Pancreas (tissue), 10 donors: ENCODE data around the gene CALM1. TPM values are rescaled to one million over a fixed set of nuclear protein-coding genes. Genes with fewer than 3 reads are reported as not detected.

Experiments used
- ATAC-seq, 4 donors: fragments of 200-7000 bp; cut with Tn5 transposase; one replicate each; pipeline versions ENCODE4 v1.8.0 to v1.9.1; 2020; ENCODE audit warnings: mild to moderate bottlenecking in 4 of 4, moderate library complexity in 4 of 4
- DNase-seq, 6 donors: peaks; one replicate each; pipeline ENCODE4 v3.0.0-alpha.2; 2020
- FAIRE-seq: peaks from 2 replicates; lab custom pipeline; 2012; peaks lifted over from hg19 to GRCh38; lab: Jason Lieb, UNC
- H3K27ac ChIP-seq, 4 donors: fragments of 200-600 bp; sonication (generic); 1 replicate in 3 of 4; 2 replicates in 1 of 4; pipeline versions ENCODE4 v1.5.0 to v1.8.0; 2020
- H3K27me3 ChIP-seq, 4 donors: fragments of 200-600 bp; one replicate each; pipeline ENCODE4 v1.8.0; 2021
- H3K36me3 ChIP-seq, 3 donors: fragments of 200-600 bp; sonication (generic) in 1 of 3; one replicate each; pipeline versions ENCODE4 v1.5.0 to v1.8.0; 2020 to 2021
- H3K4me1 ChIP-seq, 3 donors: fragments of 200-600 bp; one replicate each; pipeline ENCODE4 v1.8.0; 2021
- H3K4me3 ChIP-seq, 4 donors: fragments of 200-600 bp; sonication (generic) in 2 of 4; one replicate each; pipeline versions ENCODE4 v1.5.0 to v1.8.0; 2020 to 2021
- H3K9me3 ChIP-seq, 4 donors: fragments of 200-600 bp; one replicate each; pipeline ENCODE4 v1.8.0; 2021
- WGBS, 2 donors: extraction: QIAGEN DNeasy Blood & Tissue Kit; methylation state at CpG; one replicate each; pipeline ENCODE4 v1.1.7; 2013; 5-methylcytosine and 5-hydroxymethylcytosine counted together
- intact Hi-C, 3 donors: fragments of 100-400 bp; cut with DNase I; formaldehyde crosslinking; loops; one replicate each; pipeline versions ENCODE4 v1.11.1 to v1.14.2; 2022
- polyA plus RNA-seq, 2 donors: library from polyadenylated mRNA; stranded (reverse); fragments of 200-250 nt; gene quantifications; one replicate each; pipeline ENCODE4 v1.2.3, GENCODE V29; 2013
- total RNA-seq, 6 donors: library from RNA; stranded (reverse); fragmentation: NEBNext Ultra II Directional in 4 of 6; extraction: Animal tissue kit (Norgen Biotek cat#: 25700) in 4 of 6; gene quantifications; one replicate each; pipeline versions ENCODE4 v1.2.1 to v1.2.4, GENCODE V29; 2021 to 2023
- TF ChIP-seq, protein P1 (sequence below), 4 donors: fragments of 200-600 bp; sonication (generic) in 3 of 4; IDR thresholded peaks; one replicate each; pipeline versions ENCODE4 v1.5.0 to v1.8.0; 2021; ENCODE audit warnings: antibody characterized with exemption in 4 of 4
- donor health status: healthy with polysubstance abuse.
- donor health status: DM: no; HTN: no; CAD: no; lungs with moderate emphysema.
- donor health status: DM: no; HTN: no; CAD: no.
- donor health status: control.
- donor health status: control.
- donor health status: Bipolar disorder and iron deficiency.
- donor health status: DM: yes; HTN: yes; CAD: no.
- donor health status: DM: no; HTN: no; CAD: no.
- donor health status: DM: no; HTN: no; CAD: no.
- donor health status: DM: yes; HTN: yes; CAD: no.

CALM1 gene
- total and polyA plus RNA-seq, 8 donors = 104 to 181 (median 141) TPM

GRCh38 chr14:90445011-90445410 is 48.2 kb downstream of the CALM1 start:
- Histone ChIP-seq H3K9me3 (no peaks in the 10 kb centered on the region), H3K4me3 (no peak overlapping the region), H3K36me3 (no peaks in the 10 kb centered on the region), H3K4me1 (no peaks in the 10 kb centered on the region), H3K27me3 (no peaks in the 10 kb centered on the region), H3K27ac (no peak overlapping the region)
- TF ChIP-seq, protein P1, sequence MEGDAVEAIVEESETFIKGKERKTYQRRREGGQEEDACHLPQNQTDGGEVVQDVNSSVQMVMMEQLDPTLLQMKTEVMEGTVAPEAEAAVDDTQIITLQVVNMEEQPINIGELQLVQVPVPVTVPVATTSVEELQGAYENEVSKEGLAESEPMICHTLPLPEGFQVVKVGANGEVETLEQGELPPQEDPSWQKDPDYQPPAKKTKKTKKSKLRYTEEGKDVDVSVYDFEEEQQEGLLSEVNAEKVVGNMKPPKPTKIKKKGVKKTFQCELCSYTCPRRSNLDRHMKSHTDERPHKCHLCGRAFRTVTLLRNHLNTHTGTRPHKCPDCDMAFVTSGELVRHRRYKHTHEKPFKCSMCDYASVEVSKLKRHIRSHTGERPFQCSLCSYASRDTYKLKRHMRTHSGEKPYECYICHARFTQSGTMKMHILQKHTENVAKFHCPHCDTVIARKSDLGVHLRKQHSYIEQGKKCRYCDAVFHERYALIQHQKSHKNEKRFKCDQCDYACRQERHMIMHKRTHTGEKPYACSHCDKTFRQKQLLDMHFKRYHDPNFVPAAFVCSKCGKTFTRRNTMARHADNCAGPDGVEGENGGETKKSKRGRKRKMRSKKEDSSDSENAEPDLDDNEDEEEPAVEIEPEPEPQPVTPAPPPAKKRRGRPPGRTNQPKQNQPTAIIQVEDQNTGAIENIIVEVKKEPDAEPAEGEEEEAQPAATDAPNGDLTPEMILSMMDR (IDR thresholded peaks at IDR 0.05) = no peak
- intact Hi-C loops = no loop called here
- no peak for ATAC-seq
- no peak for DNase-seq
- 86 to 93% methylated on average over 4 of the region's 4 CpGs for WGBS, 2 donors
- no peak for FAIRE-seq

- Histone ChIP-seq H3K27me3 (no peaks in the 10 kb centered on the region), H3K27ac (no peak overlapping the region), H3K36me3 (no peaks in the 10 kb centered on the region), H3K9me3 (no peaks in the 10 kb centered on the region), H3K4me3 (no peak overlapping the region), H3K4me1 (no peaks in the 10 kb centered on the region)
- ATAC-seq (no peak), FAIRE-seq (no peak), DNase-seq (no peak)
- 81 to 88% methylated on average over 4 of the region's 4 CpGs for WGBS, 2 donors
- TF ChIP-seq, protein P1 (IDR thresholded peaks at IDR 0.05) = no peak
- intact Hi-C loops = no loop called here
Observed at GRCh38 chr14:90446405-90446804, 49.6 kb downstream of the CALM1 start.

DNA sequence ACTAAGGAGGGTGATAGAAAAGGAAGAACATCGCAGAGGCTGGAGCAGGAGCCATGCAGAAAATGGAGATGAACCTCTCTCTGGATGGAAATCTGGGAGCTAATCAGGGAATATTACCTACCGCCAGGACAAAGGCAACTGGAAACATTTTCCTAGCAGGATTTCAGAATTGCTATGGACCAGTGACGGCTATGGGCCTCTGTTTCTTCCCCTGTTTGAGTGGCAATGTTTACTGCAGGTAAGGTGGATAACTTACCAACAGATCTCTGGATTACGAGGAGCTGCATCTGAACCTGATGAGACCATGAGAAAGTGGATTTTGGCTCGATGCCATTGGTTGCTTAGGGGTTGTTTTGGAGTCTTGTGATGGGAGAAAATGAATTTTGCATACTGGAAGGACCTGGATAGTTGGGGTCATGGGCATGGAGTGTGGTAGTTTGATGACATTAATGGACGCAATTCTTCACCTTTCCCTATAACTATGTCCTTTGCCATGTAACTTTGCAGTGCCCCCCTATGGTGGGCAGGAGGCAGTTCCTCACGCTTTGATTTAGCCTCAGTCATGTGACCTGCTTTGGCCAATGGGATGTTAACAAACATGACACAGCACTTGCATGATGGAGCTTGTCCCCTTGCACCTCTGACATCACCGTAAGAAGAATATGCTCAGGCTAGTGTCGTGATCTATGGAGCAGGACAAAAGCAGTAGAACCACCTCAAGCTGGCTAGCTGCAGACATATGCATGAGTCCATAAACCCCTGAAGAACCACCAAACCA is 51.1 kb downstream of the CALM1 start:
- no peak for DNase-seq
- Histone ChIP-seq H3K4me3 (no peak overlapping the region), H3K9me3 (no peaks in the 10 kb centered on the region), H3K27me3 (no peaks in the 10 kb centered on the region), H3K4me1 (no peaks in the 10 kb centered on the region), H3K27ac (no peak overlapping the region), H3K36me3 (no peaks in the 10 kb centered on the region)
- intact Hi-C loops = no loop called here
- ATAC-seq = no peak
- TF ChIP-seq, protein P1 (IDR thresholded peaks at IDR 0.05) = no peak
- WGBS, 2 donors = 87 to 89% methylated on average over 9 of the region's 9 CpGs
- FAIRE-seq = no peak

GRCh38 chr14:90449411-90449810 is 52.6 kb downstream of the CALM1 start:
- ATAC-seq (no peak), DNase-seq (no peak), FAIRE-seq (no peak)
- H3K27ac ChIP-seq = no peak overlapping the region
- intact Hi-C loops = no loop called here
- no peaks in the 10 kb centered on the region for H3K36me3 ChIP-seq
- TF ChIP-seq, protein P1 (IDR thresholded peaks at IDR 0.05) = no peak
- no peak overlapping the region for H3K4me3 ChIP-seq
- H3K27me3 ChIP-seq = no peaks in the 10 kb centered on the region
- WGBS, 2 donors = 82 to 90% methylated on average over 5 of the region's 5 CpGs
- no peaks in the 10 kb centered on the region for H3K9me3 ChIP-seq
- H3K4me1 ChIP-seq = no peaks in the 10 kb centered on the region

GRCh38 chr14:90450151-90450550 is 53.3 kb downstream of the CALM1 start:
- WGBS, 2 donors = 89 to 94% methylated on average over 6 of the region's 6 CpGs
- Histone ChIP-seq H3K4me3 (no peak overlapping the region), H3K36me3 (no peaks in the 10 kb centered on the region), H3K27ac (no peak overlapping the region), H3K9me3 (no peaks in the 10 kb centered on the region), H3K4me1 (no peaks in the 10 kb centered on the region), H3K27me3 (no peaks in the 10 kb centered on the region)
- FAIRE-seq (no peak), DNase-seq (no peak), ATAC-seq (no peak)
- intact Hi-C loops = no loop called here
- TF ChIP-seq, protein P1 (IDR thresholded peaks at IDR 0.05) = no peak
